H1 (cell line): ENCODE results near the gene MPND.

Experiments used
- EP300 ChIP-seq, 2 experiments: IDR thresholded peaks; 1 replicate in 1 of 2; 2 replicates in 1 of 2; pipeline ENCODE4 v1.6.1; 2011 to 2012; ENCODE audit warnings: low read depth in 2 of 2, low read length in 2 of 2, mild to moderate bottlenecking in 2 of 2, borderline replicate concordance in 1 of 2, inconsistent platforms in 1 of 2, moderate library complexity in 1 of 2
- EZH2 ChIP-seq: fragments of 200-600 bp; sonication (generic); IDR thresholded peaks from 2 replicates; pipeline ENCODE4 v1.7.1; 2012; ENCODE audit warnings: low read depth, mild to moderate bottlenecking, moderate library complexity, low read length, inconsistent platforms; ENCODE audit not compliant: severe bottlenecking
- JUND ChIP-seq: IDR thresholded peaks from 2 replicates; pipeline ENCODE4 v1.6.1; 2011; ENCODE audit warnings: mild to moderate bottlenecking, improper control_type of control experiment, low read length
- TF ChIP-seq, protein P1 (sequence below), 3 experiments: IDR thresholded peaks; 1 replicate in 2 of 3; 2 replicates in 1 of 3; pipeline versions ENCODE4 v1.5.1 to v1.6.1; 2011; ENCODE audit warnings: low read length in 3 of 3, mild to moderate bottlenecking in 3 of 3, inconsistent platforms in 2 of 3, low read depth in 1 of 3, moderate library complexity in 1 of 3; ENCODE audit not compliant: insufficient read depth in 1 of 3; ENCODE audit errors: control extremely low read depth in 1 of 3

DNA sequence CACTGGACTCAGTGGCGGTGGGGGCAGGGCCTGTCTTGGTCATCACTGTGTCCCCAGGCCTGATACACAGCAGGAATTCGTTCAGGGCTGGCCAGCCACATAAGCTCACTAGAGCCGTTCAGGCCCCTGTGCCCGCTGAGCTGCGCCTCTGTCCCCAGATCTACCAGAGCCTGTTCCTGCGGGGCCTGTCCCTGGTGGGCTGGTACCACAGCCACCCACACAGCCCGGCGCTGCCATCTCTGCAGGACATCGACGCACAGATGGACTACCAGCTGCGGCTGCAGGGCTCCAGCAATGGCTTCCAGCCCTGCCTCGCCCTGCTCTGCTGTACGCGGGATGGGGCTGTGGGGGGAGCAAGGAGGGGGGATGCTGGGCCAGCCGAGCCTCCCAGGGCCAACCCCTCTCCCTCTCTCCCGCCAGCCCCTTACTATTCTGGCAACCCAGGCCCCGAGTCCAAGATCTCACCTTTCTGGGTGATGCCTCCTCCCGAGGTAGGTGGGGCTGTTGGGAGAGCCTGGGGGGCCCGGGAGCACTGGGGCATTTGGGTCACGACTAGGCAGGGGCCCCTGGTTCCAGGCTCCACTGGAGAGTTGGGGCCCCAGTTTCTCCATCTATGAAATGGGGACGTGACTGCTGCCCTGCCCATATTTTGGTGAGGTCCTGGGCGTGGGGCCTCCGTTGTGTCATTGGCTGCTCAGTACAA is 13.9 kb downstream of the MPND start:
- TF ChIP-seq JUND (no peak), EZH2 (no peak), EP300 (IDR thresholded peaks at IDR 0.05; ENCODE audit: borderline replicate concordance in 1 of 2, low read depth in 2 of 2, low read length in 2 of 2) (no peak)
- TF ChIP-seq, protein P1, sequence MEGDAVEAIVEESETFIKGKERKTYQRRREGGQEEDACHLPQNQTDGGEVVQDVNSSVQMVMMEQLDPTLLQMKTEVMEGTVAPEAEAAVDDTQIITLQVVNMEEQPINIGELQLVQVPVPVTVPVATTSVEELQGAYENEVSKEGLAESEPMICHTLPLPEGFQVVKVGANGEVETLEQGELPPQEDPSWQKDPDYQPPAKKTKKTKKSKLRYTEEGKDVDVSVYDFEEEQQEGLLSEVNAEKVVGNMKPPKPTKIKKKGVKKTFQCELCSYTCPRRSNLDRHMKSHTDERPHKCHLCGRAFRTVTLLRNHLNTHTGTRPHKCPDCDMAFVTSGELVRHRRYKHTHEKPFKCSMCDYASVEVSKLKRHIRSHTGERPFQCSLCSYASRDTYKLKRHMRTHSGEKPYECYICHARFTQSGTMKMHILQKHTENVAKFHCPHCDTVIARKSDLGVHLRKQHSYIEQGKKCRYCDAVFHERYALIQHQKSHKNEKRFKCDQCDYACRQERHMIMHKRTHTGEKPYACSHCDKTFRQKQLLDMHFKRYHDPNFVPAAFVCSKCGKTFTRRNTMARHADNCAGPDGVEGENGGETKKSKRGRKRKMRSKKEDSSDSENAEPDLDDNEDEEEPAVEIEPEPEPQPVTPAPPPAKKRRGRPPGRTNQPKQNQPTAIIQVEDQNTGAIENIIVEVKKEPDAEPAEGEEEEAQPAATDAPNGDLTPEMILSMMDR (IDR thresholded peaks at IDR 0.05; ENCODE audit: control extremely low read depth in 1 of 3, insufficient read depth in 1 of 3, low read depth in 1 of 3, low read length in 3 of 3) = no peak
